ENCODE data around the gene ATP6V0D1. TPM values are rescaled to one million over a fixed set of nuclear protein-coding genes. Genes with fewer than 3 reads are reported as not detected.

Gene ATP6V0D1
- polyA plus RNA-seq, 1 donor from 2014 or later: 188 TPM

GRCh38 chr16:67462279-67462655 lies 18.7 kb downstream of the ATP6V0D1 start:
- no peak overlapping the region for H3K4me2 ChIP-seq (ENCODE audit: low read length)
- TF ChIP-seq, protein P1, sequence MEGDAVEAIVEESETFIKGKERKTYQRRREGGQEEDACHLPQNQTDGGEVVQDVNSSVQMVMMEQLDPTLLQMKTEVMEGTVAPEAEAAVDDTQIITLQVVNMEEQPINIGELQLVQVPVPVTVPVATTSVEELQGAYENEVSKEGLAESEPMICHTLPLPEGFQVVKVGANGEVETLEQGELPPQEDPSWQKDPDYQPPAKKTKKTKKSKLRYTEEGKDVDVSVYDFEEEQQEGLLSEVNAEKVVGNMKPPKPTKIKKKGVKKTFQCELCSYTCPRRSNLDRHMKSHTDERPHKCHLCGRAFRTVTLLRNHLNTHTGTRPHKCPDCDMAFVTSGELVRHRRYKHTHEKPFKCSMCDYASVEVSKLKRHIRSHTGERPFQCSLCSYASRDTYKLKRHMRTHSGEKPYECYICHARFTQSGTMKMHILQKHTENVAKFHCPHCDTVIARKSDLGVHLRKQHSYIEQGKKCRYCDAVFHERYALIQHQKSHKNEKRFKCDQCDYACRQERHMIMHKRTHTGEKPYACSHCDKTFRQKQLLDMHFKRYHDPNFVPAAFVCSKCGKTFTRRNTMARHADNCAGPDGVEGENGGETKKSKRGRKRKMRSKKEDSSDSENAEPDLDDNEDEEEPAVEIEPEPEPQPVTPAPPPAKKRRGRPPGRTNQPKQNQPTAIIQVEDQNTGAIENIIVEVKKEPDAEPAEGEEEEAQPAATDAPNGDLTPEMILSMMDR (IDR thresholded peaks at IDR 0.05; ENCODE audit: poor library complexity, severe bottlenecking): no peak
- TF ChIP-seq POLR2AphosphoS5 (IDR thresholded peaks at IDR 0.05) (no peak), MXI1 (conservative IDR thresholded peaks at IDR 0.05; ENCODE audit: poor library complexity, severe bottlenecking) (no peak)
- no peaks in the 10 kb centered on the region for H3K36me3 ChIP-seq (ENCODE audit: insufficient read depth, low read length)
- H3K9ac ChIP-seq (ENCODE audit: low read length): no peak overlapping the region
- no peaks in the 10 kb centered on the region for H3K9me3 ChIP-seq (ENCODE audit: low read length)
- H3K79me2 ChIP-seq (replicated peaks; ENCODE audit: insufficient read depth, low read length): peaks cover 6% of the 10 kb centered on the region
- no peaks in the 10 kb centered on the region for H3F3A ChIP-seq (ENCODE audit: insufficient read depth, low read length, poor library complexity, severe bottlenecking)
- H3K27me3 ChIP-seq (ENCODE audit: insufficient read depth, low read depth, low read length): no peaks in the 10 kb centered on the region
- H3K9me2 ChIP-seq (ENCODE audit: insufficient read depth, low read length): no peaks in the 10 kb centered on the region
- H2AFZ ChIP-seq (ENCODE audit: low read depth, low read length): no peak overlapping the region
- no peak overlapping the region for H3K4me3 ChIP-seq (ENCODE audit: low read length)
- no peak overlapping the region for H3K27ac ChIP-seq (ENCODE audit: low read length)
- no peaks in the 10 kb centered on the region for H4K20me1 ChIP-seq (ENCODE audit: insufficient read depth)

- no peak overlapping the region for H3K4me2 ChIP-seq (ENCODE audit: low read length)
- H3K27ac ChIP-seq (ENCODE audit: low read length): no peak overlapping the region
- H3K4me3 ChIP-seq (ENCODE audit: low read length): no peak overlapping the region
- H3K9ac ChIP-seq (ENCODE audit: low read length): no peak overlapping the region
- TF ChIP-seq RAD21 (conservative IDR thresholded peaks at IDR 0.05) (no peak), EP300 (conservative IDR thresholded peaks at IDR 0.05; ENCODE audit: poor library complexity, severe bottlenecking) (no peak), POLR2AphosphoS5 (IDR thresholded peaks at IDR 0.05) (no peak), TAF1 (IDR thresholded peaks at IDR 0.05; ENCODE audit: low read depth) (no peak), REST (IDR thresholded peaks at IDR 0.05; ENCODE audit: borderline replicate concordance) (no peak), MXI1 (conservative IDR thresholded peaks at IDR 0.05; ENCODE audit: poor library complexity, severe bottlenecking) (no peak)
- H3K9me3 ChIP-seq (ENCODE audit: low read length): no peaks in the 10 kb centered on the region
- H3F3A ChIP-seq (ENCODE audit: insufficient read depth, low read length, poor library complexity, severe bottlenecking): no peaks in the 10 kb centered on the region
- no peak overlapping the region for H2AFZ ChIP-seq (ENCODE audit: low read depth, low read length)
- H3K9me2 ChIP-seq (ENCODE audit: insufficient read depth, low read length): no peaks in the 10 kb centered on the region
- peaks cover 6% of the 10 kb centered on the region for H3K79me2 ChIP-seq (replicated peaks; ENCODE audit: insufficient read depth, low read length)
- no peaks in the 10 kb centered on the region for H3K27me3 ChIP-seq (ENCODE audit: insufficient read depth, low read depth, low read length)
- H3K36me3 ChIP-seq (ENCODE audit: insufficient read depth, low read length): no peaks in the 10 kb centered on the region
- H4K20me1 ChIP-seq (ENCODE audit: insufficient read depth): no peaks in the 10 kb centered on the region
These were observed 19.2 kb downstream of the ATP6V0D1 start for GRCh38 chr16:67461600-67462278.

DNA sequence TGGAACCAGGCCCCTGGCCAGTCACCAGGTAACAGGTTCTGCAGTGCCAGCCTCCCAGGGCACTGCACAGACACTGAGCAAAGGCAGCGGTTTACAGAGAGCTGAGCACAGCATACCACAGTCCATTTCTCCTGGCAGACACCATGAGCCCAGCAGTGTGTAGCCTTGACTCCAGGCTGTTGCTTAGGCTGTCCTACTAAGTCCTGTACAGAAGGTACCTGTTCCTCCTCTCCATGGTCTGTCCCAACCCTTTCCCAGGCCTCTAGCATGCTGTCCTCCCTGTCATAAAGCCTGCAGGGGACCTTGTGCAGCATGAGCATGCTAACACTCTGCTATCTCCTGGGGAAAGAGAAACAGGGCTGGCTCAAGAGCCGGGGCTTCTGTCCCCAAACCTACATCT lies 20.0 kb downstream of the ATP6V0D1 start:
- Histone ChIP-seq H3K79me2 (replicated peaks; ENCODE audit: insufficient read depth, low read length) (peaks cover 6% of the 10 kb centered on the region), H3K36me3 (ENCODE audit: insufficient read depth, low read length) (no peaks in the 10 kb centered on the region), H3K27ac (ENCODE audit: low read length) (no peak overlapping the region), H3K9me2 (ENCODE audit: insufficient read depth, low read length) (no peaks in the 10 kb centered on the region), H3K27me3 (ENCODE audit: insufficient read depth, low read depth, low read length) (no peaks in the 10 kb centered on the region), H3K9ac (ENCODE audit: low read length) (no peak overlapping the region), H2AFZ (ENCODE audit: low read depth, low read length) (no peak overlapping the region), H3K9me3 (ENCODE audit: low read length) (no peaks in the 10 kb centered on the region), H3F3A (ENCODE audit: insufficient read depth, low read length, poor library complexity, severe bottlenecking) (no peaks in the 10 kb centered on the region), H3K4me2 (ENCODE audit: low read length) (no peak overlapping the region), H4K20me1 (ENCODE audit: insufficient read depth) (no peaks in the 10 kb centered on the region), H3K4me3 (ENCODE audit: low read length) (no peak overlapping the region)
- TF ChIP-seq SMC3 (conservative IDR thresholded peaks at IDR 0.05; ENCODE audit: poor library complexity) (no peak), TAF1 (IDR thresholded peaks at IDR 0.05; ENCODE audit: low read depth) (no peak), EZH2 (IDR thresholded peaks at IDR 0.05; ENCODE audit: borderline replicate concordance, insufficient read depth, low read length, poor library complexity, severe bottlenecking) (no peak), RAD21 (conservative IDR thresholded peaks at IDR 0.05) (no peak), REST (IDR thresholded peaks at IDR 0.05; ENCODE audit: borderline replicate concordance) (no peak), EP300 (conservative IDR thresholded peaks at IDR 0.05; ENCODE audit: poor library complexity, severe bottlenecking) (no peak), POLR2AphosphoS5 (IDR thresholded peaks at IDR 0.05) (no peak), MXI1 (conservative IDR thresholded peaks at IDR 0.05; ENCODE audit: poor library complexity, severe bottlenecking) (no peak)
- TF ChIP-seq, protein P1 (IDR thresholded peaks at IDR 0.05; ENCODE audit: poor library complexity, severe bottlenecking): no peak
